NCI-H2196 treated with DMSO at 0.1 percent for 48 hours (cell line): Measurements from ENCODE around the gene DYNC1I2.
A peak's percentile ranks its signal among the peaks of the same experiment; 100 is the strongest.

ENCODE experiments used
- DNase-seq: peaks from one replicate; lab custom pipeline; 2025; ENCODE audit not compliant: unreplicated experiment; lab: John Stamatoyannopoulos, UW

DYNC1I2 gene

DNA sequence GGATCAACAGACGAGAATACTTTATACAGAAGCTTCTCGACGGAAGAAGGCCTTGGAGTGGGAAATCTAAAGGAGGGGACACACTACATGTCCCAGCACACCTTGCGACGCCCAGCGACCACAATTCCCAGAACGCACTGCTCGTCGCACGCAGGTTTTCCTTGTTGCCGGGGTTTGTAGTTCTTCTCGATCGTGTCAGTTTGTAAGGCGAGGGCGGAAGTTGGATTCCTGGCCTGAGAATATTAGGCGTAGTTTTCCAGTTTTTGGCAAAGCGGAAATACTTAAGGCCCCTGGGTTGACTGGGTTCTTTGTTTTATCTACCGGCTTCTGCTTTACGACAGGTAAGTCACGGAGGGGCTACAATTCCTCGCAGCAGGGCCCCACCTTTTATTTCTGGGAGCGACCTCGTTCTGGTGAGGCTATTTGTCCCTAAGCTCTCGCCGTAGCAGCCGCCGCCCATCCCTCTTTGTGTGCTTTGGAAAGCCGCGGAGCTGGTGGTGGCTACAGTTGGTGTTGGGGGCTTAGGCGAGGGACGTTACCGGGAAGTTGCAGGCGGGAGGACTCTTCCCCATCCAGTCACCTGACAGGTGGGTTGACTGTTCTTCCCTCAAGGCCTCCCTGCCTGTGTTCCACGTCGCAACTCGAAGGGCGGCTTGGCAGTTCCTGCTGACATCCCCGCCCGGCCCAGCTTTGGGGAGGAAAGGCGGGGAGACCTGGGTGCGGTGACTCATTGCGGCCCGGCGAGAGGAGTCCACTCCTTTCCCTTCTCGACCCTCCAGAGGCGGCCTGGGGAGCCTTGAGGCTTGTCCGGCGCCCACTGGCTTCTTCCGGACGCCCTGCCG lies at the start of gene DYNC1I2:
Gene DYNC1I2, plus strand, starts transcription at position 183 of the 842 bp plus-strand sequence. CDS start 2,687 bp downstream, outside the sequence.
- peak; percentile 90 for DNase-seq

DNA sequence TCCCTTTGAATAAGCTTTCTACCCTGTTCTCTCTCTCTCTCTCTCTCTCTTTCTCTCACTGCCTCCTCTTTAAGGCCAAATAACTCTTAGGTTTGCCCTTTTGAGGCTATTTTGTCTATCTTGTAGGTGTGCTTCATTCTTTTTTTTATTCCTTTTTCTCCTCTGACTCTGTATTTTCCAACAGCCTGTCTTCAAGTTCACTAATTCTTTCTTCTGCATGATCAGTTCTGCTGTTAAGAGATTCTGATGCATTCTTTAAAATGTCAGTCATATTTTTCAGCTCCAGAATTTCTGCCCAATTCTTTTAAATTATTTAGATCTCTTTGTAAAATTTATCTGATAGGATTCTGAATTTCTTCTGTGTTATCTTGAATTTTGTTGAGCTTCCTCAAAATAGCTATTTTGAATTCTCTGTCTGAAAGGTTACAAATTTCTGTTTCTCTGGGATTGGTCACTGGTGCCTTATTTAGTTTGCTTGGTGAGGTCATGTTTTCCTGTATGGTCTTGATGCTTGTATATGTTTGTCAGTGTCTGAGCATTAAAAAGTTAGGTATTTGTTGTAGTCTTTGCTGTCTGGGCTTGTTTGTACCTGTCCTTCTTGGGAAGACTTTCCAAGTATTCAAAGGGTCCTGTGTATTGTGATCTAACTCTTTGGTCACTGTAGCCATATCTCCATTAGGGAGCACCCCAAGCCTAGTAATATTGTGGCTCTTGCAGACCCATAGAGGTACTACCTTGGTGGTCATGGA lies 35.4 kb upstream of the DYNC1I2 start:
- no peak for DNase-seq

DNA sequence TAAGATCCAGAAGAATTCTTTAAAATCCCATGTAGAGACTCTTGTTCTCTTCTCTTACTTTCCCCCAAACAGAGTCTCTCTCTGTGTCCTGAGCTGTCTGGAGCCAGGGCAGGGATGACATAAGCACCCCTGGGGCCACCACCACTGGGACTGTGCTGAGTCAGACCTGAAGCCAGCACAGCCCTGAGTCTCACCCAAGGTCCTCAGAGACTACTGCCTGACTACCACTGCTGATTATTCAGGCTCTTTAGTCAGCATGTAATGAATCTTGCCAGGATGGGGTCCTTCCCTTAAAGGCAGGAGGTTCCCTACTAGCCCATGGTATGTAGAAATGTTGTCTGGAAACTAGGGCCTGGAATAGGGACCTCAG lies 34.9 kb upstream of the DYNC1I2 start:
- DNase-seq, result no peak

DNA sequence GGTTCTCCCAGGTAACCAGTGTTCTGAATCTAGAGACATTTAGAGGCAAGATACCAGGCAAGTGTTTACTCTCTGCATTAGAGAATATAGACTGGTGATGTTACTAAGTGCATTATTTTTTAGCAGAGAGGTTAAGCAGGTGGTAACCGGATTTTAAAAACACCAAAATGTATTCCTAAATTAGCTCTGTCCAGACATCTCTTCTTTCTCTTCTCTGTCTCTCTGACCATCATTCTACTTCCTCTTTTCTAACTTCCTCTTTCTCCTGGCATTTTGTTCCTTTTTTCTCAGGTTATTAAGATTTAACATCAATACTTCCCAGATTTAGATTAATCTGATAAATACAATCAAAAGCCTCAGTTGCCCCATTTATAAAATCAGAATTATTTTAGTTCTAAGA lies 31.7 kb upstream of the DYNC1I2 start:
- DNase-seq, result no peak

DNA sequence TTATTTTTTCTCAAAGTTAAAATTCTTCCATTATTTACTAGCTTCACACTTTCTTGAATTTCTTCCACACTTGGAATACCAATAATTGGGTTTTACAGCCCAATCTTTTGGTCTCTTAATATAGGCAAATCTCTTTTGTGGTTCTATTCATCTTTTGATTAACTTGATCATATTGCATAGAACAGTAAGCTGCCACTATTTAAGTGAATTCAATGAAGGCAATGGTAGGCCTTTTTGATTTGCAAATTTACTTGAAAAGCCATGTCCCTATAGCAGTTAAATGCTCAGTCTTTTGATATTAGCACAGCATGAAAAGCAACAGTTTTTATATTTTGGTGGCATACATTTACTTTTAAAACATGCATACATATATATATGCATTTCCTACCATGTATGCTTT lies 20.2 kb upstream of the DYNC1I2 start:
- DNase-seq, result no peak

DNA sequence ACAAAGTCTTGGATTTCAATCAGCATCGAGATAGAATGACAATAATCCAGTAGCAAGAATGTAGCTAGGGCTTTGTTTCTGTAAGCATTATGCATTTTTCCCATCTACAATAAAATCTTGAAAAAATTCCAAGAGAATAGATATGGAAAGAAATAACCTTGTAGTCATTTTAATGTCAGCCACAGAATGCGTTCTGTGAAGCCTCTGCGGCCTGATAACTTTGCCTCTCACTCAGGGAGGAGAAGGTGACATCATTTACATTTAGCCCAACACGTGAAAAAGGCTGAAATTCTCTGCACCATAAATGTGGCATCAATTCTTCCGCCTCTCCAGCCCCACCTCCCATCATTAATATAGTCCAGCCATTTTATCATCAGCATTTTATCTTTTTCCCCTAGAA lies 19.1 kb upstream of the DYNC1I2 start:
- DNase-seq, result no peak

DNA sequence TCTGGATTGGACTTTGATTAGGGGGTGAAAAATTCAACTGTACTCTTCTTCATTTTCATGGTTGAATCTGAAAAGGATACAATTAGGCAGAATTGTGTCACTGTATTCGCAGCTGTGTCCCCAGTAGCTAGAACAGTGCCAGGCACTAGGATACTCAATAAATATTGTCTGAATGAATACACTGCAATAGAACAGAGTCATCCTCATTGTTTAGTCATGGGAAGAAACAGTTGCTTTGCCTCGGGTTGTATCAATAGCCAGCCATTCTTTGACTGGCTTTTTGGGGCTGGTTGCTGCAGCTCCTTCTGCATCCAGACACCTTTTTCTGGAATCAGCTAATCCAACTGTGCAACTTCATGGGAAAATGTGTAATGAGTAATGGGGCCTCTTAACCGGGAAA lies 18.1 kb upstream of the DYNC1I2 start:
- DNase-seq, result no peak

GRCh38 chr2:171670655-171671054 lies 16.6 kb upstream of the DYNC1I2 start:
- no peak for DNase-seq

DNA sequence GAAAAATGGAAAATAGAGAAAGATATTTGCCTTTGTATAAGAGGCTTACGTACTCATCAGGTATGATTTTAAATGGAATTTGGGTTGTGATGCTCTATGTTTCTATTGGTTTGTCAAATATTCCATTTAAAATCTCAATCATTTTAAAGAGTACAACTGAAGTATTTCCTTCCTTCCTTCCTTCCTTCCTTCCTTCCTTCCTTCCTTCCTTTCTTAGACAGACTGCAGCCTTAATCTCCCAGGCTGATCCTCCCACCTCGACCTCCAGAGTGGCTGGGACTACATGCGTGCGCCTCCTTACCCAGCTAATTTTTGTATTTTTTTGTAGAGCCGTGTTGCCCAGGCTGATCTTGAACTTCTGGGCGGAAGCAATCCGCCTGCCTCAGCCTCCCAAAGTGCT lies 15.4 kb upstream of the DYNC1I2 start:
- DNase-seq, result no peak

DNA sequence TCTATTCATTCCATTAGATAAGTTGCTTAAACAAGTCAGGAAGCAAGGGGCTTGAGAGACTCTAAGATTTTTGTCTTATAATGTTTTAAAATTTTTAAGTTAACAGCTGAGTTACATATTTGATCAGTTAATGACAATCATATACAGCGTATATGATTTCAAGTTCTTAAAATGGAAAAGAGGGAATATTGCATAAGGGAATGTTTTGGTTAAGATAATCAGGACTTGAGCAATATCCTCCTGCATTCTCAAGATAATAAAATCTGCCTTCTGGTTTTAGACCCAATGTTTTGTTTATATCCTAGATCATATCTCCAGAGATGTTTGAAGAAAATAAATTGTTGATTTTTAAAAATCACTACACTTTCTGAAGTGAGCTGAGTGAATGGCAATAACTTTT lies 13.4 kb upstream of the DYNC1I2 start:
- DNase-seq, result no peak

DNA sequence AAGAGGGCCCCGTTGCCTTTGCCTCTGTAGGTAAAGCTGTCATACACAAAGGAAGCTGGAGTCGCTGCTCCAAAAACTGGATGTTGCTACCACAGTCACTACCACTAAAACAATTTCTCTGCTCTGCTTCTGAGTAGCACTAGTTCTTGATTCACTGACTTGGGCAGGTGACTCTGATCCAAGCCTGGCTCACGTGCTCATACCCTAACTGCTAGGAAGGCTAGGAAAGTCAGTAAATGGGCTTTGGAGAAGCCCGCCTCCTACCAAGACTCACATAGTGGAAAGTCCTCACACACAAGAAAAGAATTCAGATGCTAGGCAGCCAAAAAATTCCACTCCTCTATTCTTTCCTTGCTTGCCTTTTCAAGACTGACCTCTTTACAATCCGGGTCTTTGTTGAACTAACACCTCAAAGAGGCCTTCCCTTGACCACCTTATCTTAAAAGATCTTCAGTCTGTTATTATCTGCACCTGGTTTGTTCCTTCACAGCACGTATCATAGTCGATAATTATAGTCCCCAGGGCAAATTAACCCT lies 11.4 kb upstream of the DYNC1I2 start:
- no peak for DNase-seq

DNA sequence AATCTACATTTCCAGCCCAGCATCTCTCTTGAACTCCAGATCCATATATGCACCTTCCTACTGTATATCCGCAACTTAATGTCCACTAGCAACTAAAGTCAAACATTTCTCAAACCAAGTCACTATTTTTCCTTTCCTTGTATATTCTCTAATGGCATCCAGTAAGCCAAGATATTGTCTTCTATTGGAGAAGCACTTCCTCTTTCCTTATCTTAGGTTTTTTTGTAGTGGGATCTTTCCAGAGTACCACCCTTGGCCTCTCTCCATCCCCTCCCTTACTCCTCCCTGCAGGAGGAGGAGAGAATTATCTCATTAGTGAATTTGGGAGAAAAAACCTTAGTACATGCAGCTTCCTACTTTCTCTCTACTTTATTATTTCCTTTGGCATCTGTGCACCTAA lies 8.7 kb upstream of the DYNC1I2 start:
- no peak for DNase-seq

DNA sequence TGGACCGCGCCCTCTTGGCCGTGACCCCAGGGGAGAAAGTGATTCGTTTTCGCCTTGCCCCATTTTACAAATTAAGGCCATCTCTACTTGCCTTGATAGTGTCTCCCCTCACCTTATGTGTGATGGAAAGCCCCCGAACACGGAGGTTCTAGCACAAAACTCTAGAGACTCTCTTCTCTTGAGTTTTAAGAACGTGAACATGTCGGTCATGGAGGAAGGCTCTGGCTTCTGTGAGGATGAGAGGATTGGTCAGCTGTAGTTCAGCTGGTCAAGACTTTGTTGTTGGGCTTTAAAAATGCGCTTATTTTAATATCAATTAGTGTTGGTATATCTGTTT lies 828 bp downstream of the DYNC1I2 start:
- DNase-seq, result no peak

DNA sequence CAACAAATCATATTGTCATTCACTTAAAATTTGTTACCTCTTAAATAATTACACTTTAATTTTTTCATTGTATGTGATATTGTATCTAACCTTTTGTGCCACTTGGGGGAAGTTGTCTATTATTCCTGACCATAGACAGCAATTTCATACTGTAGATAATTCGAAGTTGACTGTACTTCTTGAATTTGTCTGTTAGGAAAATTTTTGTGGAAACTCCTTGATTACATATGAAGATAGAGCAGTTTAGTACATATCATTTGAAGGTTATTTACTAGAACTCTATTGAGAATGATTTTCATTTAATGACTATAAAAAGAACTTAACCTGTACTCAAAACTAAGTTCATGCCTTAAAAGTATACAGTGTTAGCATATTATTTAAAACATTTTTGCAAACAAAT lies 5.1 kb downstream of the DYNC1I2 start:
- DNase-seq, result no peak

- DNase-seq, result no peak
Observed at GRCh38 chr2:171702781-171703556, 15.7 kb downstream of the DYNC1I2 start.

DNA sequence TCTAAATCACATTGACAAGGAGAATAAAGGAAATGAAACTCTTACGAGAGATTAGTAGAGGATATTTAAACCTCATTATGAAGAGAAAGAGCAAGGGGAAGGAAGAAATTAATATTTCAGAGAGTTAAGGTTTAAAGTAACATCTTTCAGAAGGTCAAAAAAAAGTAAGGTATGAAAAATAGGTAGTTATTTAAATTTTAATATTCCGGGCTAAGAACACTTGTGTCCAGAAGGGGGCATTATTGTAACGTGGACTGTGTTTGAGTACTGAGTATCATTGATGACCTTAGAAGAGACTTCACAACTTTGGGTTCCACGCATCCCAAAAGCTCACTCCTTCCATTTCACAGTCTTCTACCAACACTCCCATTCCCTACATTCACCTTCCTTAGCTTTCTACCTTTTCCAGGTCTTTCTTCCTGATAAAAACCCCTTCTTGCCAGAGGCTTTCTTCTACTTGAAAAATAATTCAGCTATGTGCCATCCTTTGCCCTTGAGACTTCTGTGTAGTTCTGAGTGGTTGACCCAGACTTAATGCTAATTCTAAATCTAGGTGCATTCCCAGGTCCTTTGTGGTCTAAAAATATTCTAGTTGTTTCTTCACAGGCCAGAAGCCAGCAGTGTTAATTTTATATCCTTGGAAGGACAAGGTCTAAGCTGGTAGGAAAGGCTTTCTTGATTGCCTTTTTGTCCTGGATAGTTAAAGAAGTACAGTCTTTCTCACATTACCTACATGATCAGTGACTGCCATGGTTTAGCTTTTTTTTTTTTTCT lies 16.5 kb downstream of the DYNC1I2 start:
- DNase-seq, result no peak

DNA sequence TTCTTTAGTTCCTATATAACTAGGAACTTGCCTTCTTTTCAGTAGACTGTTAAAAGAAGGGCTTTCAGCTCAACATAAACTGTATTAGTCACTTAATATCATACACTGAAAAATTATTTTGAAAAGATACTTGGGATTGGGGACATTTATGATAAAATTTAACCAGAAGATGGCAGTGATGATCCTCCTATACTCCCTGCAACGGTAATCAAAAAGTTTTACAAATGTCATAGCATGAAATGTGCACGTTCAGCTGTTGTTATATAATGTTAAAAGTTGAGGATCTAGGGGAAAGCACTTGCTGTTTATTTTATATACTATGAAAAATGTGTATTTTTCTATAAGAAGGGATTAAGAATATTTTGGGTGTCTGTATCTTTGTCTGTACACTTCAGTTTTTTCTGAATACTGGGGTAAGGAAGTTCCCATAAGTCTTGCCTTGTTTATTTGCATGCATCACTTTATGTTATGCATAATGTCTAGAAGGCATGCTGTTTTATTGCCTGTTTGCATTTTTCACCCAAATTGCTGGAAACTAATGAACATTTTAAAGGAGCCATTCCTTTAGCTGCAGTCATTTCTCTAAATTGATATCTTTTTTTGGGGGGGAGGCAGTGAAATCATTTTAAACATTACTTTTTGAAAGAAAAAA lies 19.0 kb downstream of the DYNC1I2 start:
- no peak for DNase-seq

DNA sequence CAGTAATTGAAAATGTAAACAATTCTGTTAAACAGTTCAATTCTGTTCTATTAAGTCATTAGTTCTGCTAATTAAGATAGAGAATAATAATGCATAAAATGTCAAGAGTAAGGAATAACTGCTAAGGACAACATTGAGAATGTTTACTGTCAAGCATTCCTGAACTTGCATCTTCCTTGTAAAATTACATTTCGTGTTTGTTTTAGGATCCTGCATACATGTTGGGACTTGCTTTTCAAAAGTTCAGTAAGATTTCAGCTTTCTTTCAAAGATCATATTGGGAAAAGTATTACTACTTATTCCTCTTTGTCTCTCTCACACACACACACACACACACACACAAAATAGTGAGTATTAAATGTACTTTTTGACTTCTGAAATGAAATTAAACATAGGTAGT lies 20.5 kb downstream of the DYNC1I2 start:
- no peak for DNase-seq

- no peak for DNase-seq
Observed at GRCh38 chr2:171709011-171709685, 21.9 kb downstream of the DYNC1I2 start.

DNA sequence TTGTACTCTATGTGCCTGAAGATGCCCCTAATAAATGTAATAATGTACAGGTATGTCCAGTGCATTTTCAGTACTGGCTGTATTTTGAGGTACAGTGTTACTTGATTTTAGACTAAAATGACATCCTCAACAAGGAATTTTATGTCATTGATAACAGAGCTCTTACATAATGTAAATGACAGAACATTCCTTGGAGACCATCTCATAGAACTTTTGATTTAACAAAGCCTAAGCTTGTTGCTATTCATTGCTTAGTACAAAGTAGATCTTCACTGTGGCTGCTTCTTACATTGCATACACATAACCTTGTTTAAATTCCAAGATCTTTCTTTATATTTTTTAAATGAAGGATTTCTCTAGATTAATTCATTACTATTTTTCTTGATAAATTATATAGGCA lies 24.1 kb downstream of the DYNC1I2 start:
- no peak for DNase-seq
